Activated CD8-positive, alpha-beta memory T cell treated with anti-CD3 and anti-CD28 coated beads, Interleukin-2, amount 10 ng/mL, durations not matched to agents 7 days and 5 days (primary cell): ENCODE measurements around the gene RUSC1. TPM values are rescaled to one million over a fixed set of nuclear protein-coding genes. Genes with fewer than 3 reads are reported as not detected.
A peak's percentile ranks its signal among the peaks of the same experiment; 100 is the strongest.

Experiments used
- ATAC-seq: fragments of 150-1000 bp; cut with Tn5 transposase; one replicate; pipeline ENCODE4 v1.10.0; 2021; ENCODE audit warnings: moderate library complexity
- CTCF ChIA-PET: fragments of 350-600 bp; sonication (Branson Sonifier 250); formaldehyde crosslinking; loops from one replicate; lab custom pipeline; 2021; ENCODE audit warnings: antibody characterized with exemption; lab: Charles Lee
- DNase-seq: peaks from one replicate; pipeline ENCODE4 v3.0.0-alpha.2; 2020
- H3K27ac Mint-ChIP-seq: one replicate; pipeline ENCODE4 v1.8.0; 2021; ENCODE audit warnings: mild to moderate bottlenecking, mixed read lengths
- H3K27me3 Mint-ChIP-seq: one replicate; pipeline ENCODE4 v1.8.0; 2021; ENCODE audit warnings: mixed read lengths
- H3K36me3 Mint-ChIP-seq: one replicate; pipeline ENCODE4 v1.8.0; 2021; ENCODE audit warnings: mild to moderate bottlenecking, mixed read lengths
- H3K4me1 Mint-ChIP-seq: one replicate; pipeline ENCODE4 v1.8.0; 2021; ENCODE audit warnings: mixed read lengths
- H3K4me3 Mint-ChIP-seq: one replicate; pipeline ENCODE4 v1.8.0; 2021; ENCODE audit warnings: mild to moderate bottlenecking, moderate library complexity, mixed read lengths
- H3K9me3 Mint-ChIP-seq: one replicate; pipeline ENCODE4 v1.8.0; 2022; ENCODE audit warnings: low read depth, mixed read lengths
- microRNA-seq: library from miRNA; unstranded; fragments of <30 nt; microRNA quantifications from one replicate; pipeline ENCODE4 v1.2.0, GENCODE V29; 2022
- total RNA-seq, 2 experiments: library from RNA; stranded (reverse); gene quantifications; one replicate each; pipeline ENCODE4 v1.2.3, GENCODE V29; 2021

Gene RUSC1
- total RNA-seq, 2 experiments from 2014 or later: 29.1 to 33.2 TPM

DNA sequence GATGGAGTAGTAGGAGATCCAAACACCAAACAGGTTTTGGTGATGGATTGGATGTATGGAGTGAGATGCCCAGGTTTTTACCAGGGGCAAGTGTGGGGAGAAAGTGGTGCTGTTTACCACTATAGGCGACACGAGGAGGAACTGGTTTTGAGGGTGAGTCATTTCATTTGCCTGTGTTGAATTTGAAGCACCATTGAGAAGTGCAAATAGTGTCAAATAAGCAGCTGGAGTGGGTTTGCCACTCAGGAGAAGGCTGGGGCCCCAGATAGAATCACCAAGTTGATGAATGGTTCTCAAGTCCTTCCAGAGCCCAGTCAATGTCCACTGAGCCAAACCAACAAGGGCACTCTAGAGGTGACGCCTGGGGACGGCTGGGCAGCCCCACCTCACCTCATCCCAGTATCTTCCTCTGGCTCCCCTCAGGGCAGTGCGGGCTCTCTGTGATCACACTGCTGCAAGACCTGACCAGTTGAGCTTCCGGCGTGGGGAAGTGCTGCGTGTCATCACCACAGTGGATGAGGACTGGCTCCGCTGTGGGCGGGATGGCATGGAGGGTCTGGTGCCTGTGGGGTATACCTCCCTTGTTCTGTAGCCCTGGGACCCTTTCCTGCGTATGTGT lies 9.4 kb downstream of the RUSC1 start:
- Mint-ChIP-seq H3K27me3 (no peaks in the 10 kb centered on the region), H3K4me3 (no peak overlapping the region), H3K36me3 (peaks cover 23% of the 10 kb centered on the region), H3K9me3 (no peaks in the 10 kb centered on the region), H3K4me1 (peaks cover 21% of the 10 kb centered on the region), H3K27ac (peak overlapping the region; percentile 43)
- DNase-seq (no peak), ATAC-seq (no peak)
- CTCF ChIA-PET: no interaction called here

- CTCF ChIA-PET: no interaction called here
- H3K27ac Mint-ChIP-seq: no peak overlapping the region
- no peak for DNase-seq
- H3K9me3 Mint-ChIP-seq: no peaks in the 10 kb centered on the region
- no peak for ATAC-seq
- H3K4me1 Mint-ChIP-seq: peaks cover 7% of the 10 kb centered on the region
- H3K27me3 Mint-ChIP-seq: no peaks in the 10 kb centered on the region
- H3K4me3 Mint-ChIP-seq: no peak overlapping the region
- peaks cover 50% of the 10 kb centered on the region for H3K36me3 Mint-ChIP-seq
These were observed 14.3 kb downstream of the RUSC1 start for GRCh38 chr1:155334962-155335361.

DNA sequence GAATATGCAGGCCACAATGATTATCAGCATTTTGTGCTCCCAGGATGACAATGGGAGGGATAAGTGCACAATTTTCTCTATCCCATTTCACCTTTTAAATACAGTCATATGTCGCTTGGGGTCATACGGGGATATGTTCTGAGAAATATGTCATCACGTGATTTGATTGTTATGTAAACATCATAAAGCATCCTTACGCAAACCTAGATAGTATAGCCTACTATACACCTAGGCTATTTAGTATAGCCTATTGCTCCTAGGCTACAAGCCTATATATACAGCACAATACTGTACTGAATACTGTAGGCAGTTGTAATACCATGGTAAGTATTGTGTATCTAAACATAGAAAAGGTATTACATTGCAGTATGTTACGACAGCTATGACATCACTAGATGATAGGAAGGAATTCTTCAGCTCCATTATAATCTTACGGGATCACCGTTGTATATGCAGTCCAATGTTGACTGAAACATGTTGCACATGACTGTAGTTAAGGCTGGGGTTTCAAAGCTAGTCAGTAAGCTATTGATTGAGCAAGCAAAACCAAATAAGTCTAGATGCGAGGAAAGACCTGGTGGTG lies 18.9 kb downstream of the RUSC1 start:
- Mint-ChIP-seq H3K4me3 (no peak overlapping the region), H3K27me3 (no peaks in the 10 kb centered on the region), H3K27ac (no peak overlapping the region), H3K4me1 (no peaks in the 10 kb centered on the region), H3K36me3 (peaks cover 56% of the 10 kb centered on the region), H3K9me3 (no peaks in the 10 kb centered on the region)
- DNase-seq: no peak
- ATAC-seq: no peak
- CTCF ChIA-PET: interaction anchor here (0.5 to 1.6 kb wide), 3 partner anchors 16 to 89 kb away, joined by 3 to 7 read pairs (median 5); no protein-coding TSS in a partner anchor

DNA sequence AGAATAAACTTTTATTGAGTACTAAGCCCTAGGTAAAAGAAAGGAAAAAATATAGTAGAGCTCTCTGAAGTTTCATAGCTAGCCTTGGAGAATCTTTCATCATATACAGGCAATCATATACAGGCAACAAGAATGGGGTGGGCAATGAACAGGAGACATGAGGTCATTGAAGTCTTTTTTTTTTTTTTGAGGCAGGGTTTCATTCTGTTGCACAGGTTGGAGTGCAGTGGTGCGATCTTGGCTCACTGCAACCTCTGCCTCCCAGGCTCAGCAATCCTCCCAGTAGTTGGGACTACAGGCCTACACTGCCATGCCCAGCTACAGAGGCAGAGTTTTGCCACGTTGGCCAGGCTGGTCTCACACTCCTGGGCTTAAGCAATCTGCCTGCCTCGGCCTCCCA lies 22.1 kb downstream of the RUSC1 start:
- H3K36me3 Mint-ChIP-seq: peaks cover 54% of the 10 kb centered on the region
- DNase-seq (no peak), ATAC-seq (no peak)
- no peaks in the 10 kb centered on the region for H3K9me3 Mint-ChIP-seq
- H3K4me3 Mint-ChIP-seq: no peak overlapping the region
- CTCF ChIA-PET: interaction anchor here (0.7 to 2.0 kb wide), 5 partner anchors 18 to 854 kb away, joined by 3 to 9 read pairs (median 4); no protein-coding TSS in a partner anchor
- H3K27ac Mint-ChIP-seq: no peak overlapping the region
- no peaks in the 10 kb centered on the region for H3K27me3 Mint-ChIP-seq
- H3K4me1 Mint-ChIP-seq: no peaks in the 10 kb centered on the region

- H3K27ac Mint-ChIP-seq: peak overlapping the region; percentile 15
These were observed 31.9 kb downstream of the RUSC1 start for GRCh38 chr1:155352631-155353030.

DNA sequence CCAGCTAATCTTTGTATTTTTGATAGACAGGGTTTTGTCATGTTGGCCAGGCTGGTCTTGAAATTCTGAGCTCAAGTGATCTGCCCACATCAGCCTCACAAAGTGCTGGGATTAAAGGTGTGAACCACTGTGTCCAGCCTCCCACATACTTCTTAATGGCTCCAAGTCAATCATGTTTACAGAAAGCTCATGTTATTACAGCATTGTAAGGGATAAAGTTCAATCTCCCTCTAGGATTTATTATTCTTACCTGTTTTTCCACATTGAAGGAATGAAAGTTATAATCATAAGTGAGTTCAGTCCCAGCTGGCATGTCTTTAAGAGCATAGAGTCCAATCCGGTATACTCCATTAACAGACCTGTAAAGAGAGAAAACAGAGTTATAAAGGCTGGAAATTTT lies 39.4 kb downstream of the RUSC1 start:
- H3K9me3 Mint-ChIP-seq: no peaks in the 10 kb centered on the region
- H3K4me1 Mint-ChIP-seq: no peaks in the 10 kb centered on the region
- H3K27me3 Mint-ChIP-seq: no peaks in the 10 kb centered on the region
- H3K4me3 Mint-ChIP-seq: no peak overlapping the region
- H3K27ac Mint-ChIP-seq: no peak overlapping the region
- no peak for ATAC-seq
- no peak for DNase-seq
- CTCF ChIA-PET: interaction anchor here (1.7 kb wide), 1 partner anchor 36 kb away, joined by 4 read pairs; no protein-coding TSS in a partner anchor
- peaks cover 32% of the 10 kb centered on the region for H3K36me3 Mint-ChIP-seq

More at GRCh38 chr1:155352631-155353030, 31.9 kb downstream of the RUSC1 start:
- no peak overlapping the region for H3K4me3 Mint-ChIP-seq
- no peaks in the 10 kb centered on the region for H3K9me3 Mint-ChIP-seq
- ATAC-seq (no peak), DNase-seq (no peak)
- H3K36me3 Mint-ChIP-seq: peaks cover 52% of the 10 kb centered on the region
- no peaks in the 10 kb centered on the region for H3K4me1 Mint-ChIP-seq
- CTCF ChIA-PET: interaction anchor here (0.6 to 1.4 kb wide), 2 partner anchors 21 to 102 kb away, joined by 4 read pairs; no protein-coding TSS in a partner anchor
- H3K27me3 Mint-ChIP-seq: no peaks in the 10 kb centered on the region

- Mint-ChIP-seq H3K36me3 (peaks cover 28% of the 10 kb centered on the region), H3K4me3 (no peak overlapping the region), H3K9me3 (no peaks in the 10 kb centered on the region), H3K27ac (no peak overlapping the region), H3K4me1 (no peaks in the 10 kb centered on the region), H3K27me3 (no peaks in the 10 kb centered on the region)
- CTCF ChIA-PET: interaction anchor here (0.9 kb wide), 1 partner anchor 211 kb away, joined by 3 read pairs; no protein-coding TSS in a partner anchor
- DNase-seq (no peak), ATAC-seq (no peak)
These were observed 58.5 kb downstream of the RUSC1 start for GRCh38 chr1:155379180-155379579.

GRCh38 chr1:155379631-155380090 lies 59.0 kb downstream of the RUSC1 start:
- no peaks in the 10 kb centered on the region for H3K4me1 Mint-ChIP-seq

More at GRCh38 chr1:155379631-155380090, 59.0 kb downstream of the RUSC1 start:
- CTCF ChIA-PET: no interaction called here
- peaks cover 29% of the 10 kb centered on the region for H3K36me3 Mint-ChIP-seq
- no peaks in the 10 kb centered on the region for H3K9me3 Mint-ChIP-seq
- no peak for DNase-seq
- no peaks in the 10 kb centered on the region for H3K27me3 Mint-ChIP-seq
- no peak overlapping the region for H3K4me3 Mint-ChIP-seq
- no peak overlapping the region for H3K27ac Mint-ChIP-seq
- no peak for ATAC-seq

Small RNA genes within 50 kb of the gene (microRNA-seq; reads per million reads assigned to microRNA genes)
- not detected for gene MIR555

Other genes starting within 250 kb of the RUSC1 start
- 1 to 10 TPM; 1.9 to 2.8 TPM for gene EFNA3, start 242.1 kb upstream of the RUSC1 start, total RNA-seq
- not detected for gene EFNA1, start 193.0 kb upstream of the RUSC1 start, total RNA-seq
- gene SLC50A1, start 185.0 kb upstream of the RUSC1 start, total RNA-seq: 10 to 100 TPM; 39.8 to 41.2 TPM
- gene DPM3, start 180.4 kb upstream of the RUSC1 start, total RNA-seq: 10 to 100 TPM; 54.2 to 57.0 TPM
- gene KRTCAP2, start 147.6 kb upstream of the RUSC1 start, total RNA-seq: 100 to 1,000 TPM; 166 to 177 TPM
- gene TRIM46, start 147.0 kb upstream of the RUSC1 start, total RNA-seq: 10 to 100 TPM; 11.2 to 16.1 TPM
- 10 to 100 TPM; 14.3 to 23.5 TPM for gene THBS3, start 113.0 kb upstream of the RUSC1 start, total RNA-seq
- 10 to 100 TPM; 39.0 to 48.6 TPM for gene MTX1, start 112.2 kb upstream of the RUSC1 start, total RNA-seq
- 10 to 100 TPM; 30.7 to 32.3 TPM for gene ENTREP3, start 65.4 kb upstream of the RUSC1 start, total RNA-seq
- 100 to 1,000 TPM in 1 of 2 experiments, 10 to 100 TPM in 1; 82.0 to 108 TPM for gene SCAMP3, start 58.5 kb upstream of the RUSC1 start, total RNA-seq
- 100 to 1,000 TPM in 1 of 2 experiments, 10 to 100 TPM in 1; 94.8 to 108 TPM for gene CLK2, start 47.4 kb upstream of the RUSC1 start, total RNA-seq
- gene HCN3, start 43.4 kb upstream of the RUSC1 start, total RNA-seq: 1 to 10 TPM; 5.4 to 6.1 TPM
- gene PKLR, start 19.5 kb upstream of the RUSC1 start, total RNA-seq: not detected
- gene FDPS, start 12.0 kb upstream of the RUSC1 start, total RNA-seq: 100 to 1,000 TPM; 329 to 406 TPM
- 10 to 100 TPM; 34.0 to 52.9 TPM for gene ASH1L, start 241.9 kb downstream of the RUSC1 start, total RNA-seq